Mammary epithelial cell (primary cell): ENCODE data around the gene TFR2.

Experiments
- EZH2 ChIP-seq: IDR thresholded peaks from 2 replicates; pipeline ENCODE4 v1.6.1; 2012; ENCODE audit warnings: low read length, inconsistent platforms, borderline replicate concordance
- TF ChIP-seq, protein P1 (sequence below), 2 donors: IDR thresholded peaks in 1 of 2; conservative IDR thresholded peaks in 1 of 2; 2 replicates each; pipeline ENCODE4 v1.5.1; 2011 to 2012; ENCODE audit warnings: inconsistent platforms in 2 of 2, low read length in 2 of 2, mild to moderate bottlenecking in 2 of 2, control low read depth in 1 of 2, low read depth in 1 of 2; ENCODE audit not compliant: insufficient read depth in 1 of 2; ENCODE audit errors: extremely low read depth in 1 of 2

DNA sequence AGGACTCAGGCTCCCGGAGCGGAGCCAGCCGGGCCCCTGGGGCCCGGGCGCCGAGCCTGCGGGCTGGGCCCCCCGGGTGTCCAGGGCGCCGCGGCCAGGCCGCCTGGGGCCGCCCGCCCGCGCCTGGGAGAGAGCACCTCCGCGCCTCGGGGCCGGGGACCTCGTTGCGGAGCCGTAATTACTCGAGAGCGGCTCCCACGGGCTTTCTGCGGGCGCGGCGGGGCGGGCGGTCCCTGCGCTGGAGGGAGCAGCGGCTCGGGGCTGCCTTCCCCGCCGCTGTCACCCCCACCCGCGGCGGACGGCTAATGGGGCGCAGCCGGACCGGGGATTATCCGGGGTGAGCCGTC lies 33.7 kb upstream of the TFR2 start:
- TF ChIP-seq, protein P1, sequence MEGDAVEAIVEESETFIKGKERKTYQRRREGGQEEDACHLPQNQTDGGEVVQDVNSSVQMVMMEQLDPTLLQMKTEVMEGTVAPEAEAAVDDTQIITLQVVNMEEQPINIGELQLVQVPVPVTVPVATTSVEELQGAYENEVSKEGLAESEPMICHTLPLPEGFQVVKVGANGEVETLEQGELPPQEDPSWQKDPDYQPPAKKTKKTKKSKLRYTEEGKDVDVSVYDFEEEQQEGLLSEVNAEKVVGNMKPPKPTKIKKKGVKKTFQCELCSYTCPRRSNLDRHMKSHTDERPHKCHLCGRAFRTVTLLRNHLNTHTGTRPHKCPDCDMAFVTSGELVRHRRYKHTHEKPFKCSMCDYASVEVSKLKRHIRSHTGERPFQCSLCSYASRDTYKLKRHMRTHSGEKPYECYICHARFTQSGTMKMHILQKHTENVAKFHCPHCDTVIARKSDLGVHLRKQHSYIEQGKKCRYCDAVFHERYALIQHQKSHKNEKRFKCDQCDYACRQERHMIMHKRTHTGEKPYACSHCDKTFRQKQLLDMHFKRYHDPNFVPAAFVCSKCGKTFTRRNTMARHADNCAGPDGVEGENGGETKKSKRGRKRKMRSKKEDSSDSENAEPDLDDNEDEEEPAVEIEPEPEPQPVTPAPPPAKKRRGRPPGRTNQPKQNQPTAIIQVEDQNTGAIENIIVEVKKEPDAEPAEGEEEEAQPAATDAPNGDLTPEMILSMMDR (conservative IDR thresholded peaks at IDR 0.05 in 1 of 2, IDR thresholded peaks at IDR 0.05 in 1 of 2; ENCODE audit: extremely low read depth in 1 of 2, insufficient read depth in 1 of 2, low read depth in 1 of 2, low read length in 2 of 2), result no peak
- TF ChIP-seq EZH2, result no peak
